ENCODE data around the gene RAB44.

- TF ChIP-seq, protein P1, sequence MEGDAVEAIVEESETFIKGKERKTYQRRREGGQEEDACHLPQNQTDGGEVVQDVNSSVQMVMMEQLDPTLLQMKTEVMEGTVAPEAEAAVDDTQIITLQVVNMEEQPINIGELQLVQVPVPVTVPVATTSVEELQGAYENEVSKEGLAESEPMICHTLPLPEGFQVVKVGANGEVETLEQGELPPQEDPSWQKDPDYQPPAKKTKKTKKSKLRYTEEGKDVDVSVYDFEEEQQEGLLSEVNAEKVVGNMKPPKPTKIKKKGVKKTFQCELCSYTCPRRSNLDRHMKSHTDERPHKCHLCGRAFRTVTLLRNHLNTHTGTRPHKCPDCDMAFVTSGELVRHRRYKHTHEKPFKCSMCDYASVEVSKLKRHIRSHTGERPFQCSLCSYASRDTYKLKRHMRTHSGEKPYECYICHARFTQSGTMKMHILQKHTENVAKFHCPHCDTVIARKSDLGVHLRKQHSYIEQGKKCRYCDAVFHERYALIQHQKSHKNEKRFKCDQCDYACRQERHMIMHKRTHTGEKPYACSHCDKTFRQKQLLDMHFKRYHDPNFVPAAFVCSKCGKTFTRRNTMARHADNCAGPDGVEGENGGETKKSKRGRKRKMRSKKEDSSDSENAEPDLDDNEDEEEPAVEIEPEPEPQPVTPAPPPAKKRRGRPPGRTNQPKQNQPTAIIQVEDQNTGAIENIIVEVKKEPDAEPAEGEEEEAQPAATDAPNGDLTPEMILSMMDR (IDR thresholded peaks at IDR 0.05; ENCODE audit: poor library complexity) = no peak
- no peak for TF ChIP-seq EZH2phosphoT487 (IDR thresholded peaks at IDR 0.05; ENCODE audit: low read depth, severe bottlenecking, unreplicated experiment)
- TF ChIP-seq EZH2 (IDR thresholded peaks at IDR 0.05; ENCODE audit: borderline replicate concordance) = no peak
These were observed 43.2 kb downstream of the RAB44 start for GRCh38 chr6:36740818-36741179.

All from hepatocyte (in vitro differentiated cells).